ENCODE results near the gene CHRM1.
A peak's percentile ranks its signal among the peaks of the same experiment; 100 is the strongest.

The CHRM1 gene

GRCh38 chr11:62925745-62926679, 4.8 kb upstream of the CHRM1 start:
- no peak for DNase-seq (ENCODE audit: low spot score)

GRCh38 chr11:62925308-62925707, 4.1 kb upstream of the CHRM1 start:
- DNase-seq (ENCODE audit: low spot score) = no peak

- DNase-seq (ENCODE audit: low spot score) = no peak
These were observed 2.6 kb upstream of the CHRM1 start for GRCh38 chr11:62923601-62924411.

GRCh38 chr11:62922653-62923431, 1.7 kb upstream of the CHRM1 start:
- DNase-seq (ENCODE audit: low spot score) = no peak

GRCh38 chr11:62922189-62922589, 1.0 kb upstream of the CHRM1 start:
- DNase-seq (ENCODE audit: low spot score) = no peak

- no peak for DNase-seq (ENCODE audit: low spot score)
These were observed 518 bp upstream of the CHRM1 start for GRCh38 chr11:62921573-62922188.

GRCh38 chr11:62919898-62920640, 1.1 kb downstream of the CHRM1 start:
- no peak for DNase-seq (ENCODE audit: low spot score)

- DNase-seq (ENCODE audit: low spot score) = no peak
These were observed 1.7 kb downstream of the CHRM1 start for GRCh38 chr11:62919476-62919875.

GRCh38 chr11:62918531-62918930, 2.6 kb downstream of the CHRM1 start:
- no peak for DNase-seq (ENCODE audit: low spot score)

- DNase-seq (ENCODE audit: low spot score) = no peak
These were observed 3.2 kb downstream of the CHRM1 start for GRCh38 chr11:62917906-62918502.

- no peak for DNase-seq (ENCODE audit: low spot score)
These were observed 6.7 kb downstream of the CHRM1 start for GRCh38 chr11:62914416-62914815.

- no peak for DNase-seq (ENCODE audit: low spot score)
These were observed 8.9 kb downstream of the CHRM1 start for GRCh38 chr11:62912268-62912667.

- DNase-seq (ENCODE audit: low spot score) = no peak
These were observed 9.7 kb downstream of the CHRM1 start for GRCh38 chr11:62911137-62912130.

- no peak for DNase-seq (ENCODE audit: low spot score)
These were observed 10.9 kb downstream of the CHRM1 start for GRCh38 chr11:62910141-62910882.

- no peak for DNase-seq (ENCODE audit: low spot score)
These were observed 11.9 kb downstream of the CHRM1 start for GRCh38 chr11:62909107-62909894.

GRCh38 chr11:62908468-62909072, 12.6 kb downstream of the CHRM1 start:
- no peak for DNase-seq (ENCODE audit: low spot score)

GRCh38 chr11:62905927-62906531, 15.1 kb downstream of the CHRM1 start:
- peak; percentile 90 for DNase-seq (ENCODE audit: low spot score)
